ENCODE results near the gene DDOST.

DNA sequence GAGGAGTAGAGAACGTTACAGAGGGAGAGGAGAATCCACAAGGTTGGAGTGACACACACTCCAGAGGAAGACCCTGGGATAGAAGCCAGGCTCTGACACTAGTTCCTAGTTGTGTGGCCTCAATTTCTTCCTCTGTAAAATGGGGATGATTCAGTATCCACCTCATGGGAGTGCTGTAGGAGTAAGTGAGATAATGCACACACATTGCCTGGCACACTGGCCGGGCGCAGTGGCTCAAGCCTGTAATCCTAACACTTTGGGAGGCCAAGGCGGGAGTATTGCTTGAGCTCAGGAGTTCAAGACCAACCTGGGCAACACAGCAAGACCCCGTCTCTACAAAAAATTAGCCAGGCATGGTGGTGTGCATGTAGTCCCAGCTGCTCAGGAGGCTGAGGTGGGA lies 47.7 kb upstream of the DDOST start:
- TF ChIP-seq CTCF (IDR thresholded peaks at IDR 0.05; ENCODE audit: borderline replicate concordance, extremely low read depth, low read length, poor library complexity, severe bottlenecking) (no peak), EZH2 (IDR thresholded peaks at IDR 0.05; ENCODE audit: borderline replicate concordance, low read depth, low read length, severe bottlenecking) (no peak)
